ENCODE measurements around the gene CABP7. TPM values are rescaled to one million over a fixed set of nuclear protein-coding genes. Genes with fewer than 3 reads are reported as not detected.

The CABP7 gene
- total and polyA plus RNA-seq, 8 donors: 0.12 to 0.35 TPM; not detected in 6

- no peak for DNase-seq
- intact Hi-C loops (cut with DNase I; ENCODE audit: low total_unique reads): no loop called here
- peaks cover 16 to 95% (median 43%) of the 10 kb centered on the region in 3 donors for H3K27me3 ChIP-seq
- no peak overlapping the region for H3K4me3 ChIP-seq
- H3K27ac ChIP-seq: no peak overlapping the region
- no peaks in the 10 kb centered on the region for H3K9me3 ChIP-seq
- WGBS, 5 donors: 81 to 85% (median 83%) methylated on average over 14 to 16 of the region's 16 CpGs
- TF ChIP-seq POLR2A (IDR thresholded peaks at IDR 0.05): no peak
- TF ChIP-seq CTCF (IDR thresholded peaks at IDR 0.05): no peak
- no peak for TF ChIP-seq EP300 (IDR thresholded peaks at IDR 0.05)
- TF ChIP-seq POLR2AphosphoS5 (IDR thresholded peaks at IDR 0.05): no peak
- no peaks in the 10 kb centered on the region for H3K36me3 ChIP-seq
- H3K4me1 ChIP-seq: peaks cover 9 to 26% (median 22%) of the 10 kb centered on the region in 4 donors
Observed at GRCh38 chr22:29722587-29722986, 2.8 kb downstream of the CABP7 start.

- Histone ChIP-seq H3K4me1 (peaks cover 9 to 26% (median 22%) of the 10 kb centered on the region in 4 donors), H3K27ac (no peak overlapping the region), H3K4me3 (no peak overlapping the region), H3K9me3 (no peaks in the 10 kb centered on the region), H3K27me3 (peaks cover 16 to 83% (median 37%) of the 10 kb centered on the region in 3 donors), H3K36me3 (no peaks in the 10 kb centered on the region)
- WGBS, 5 donors: 89 to 99% (median 92%) methylated on average over 5 to 10 of the region's 10 CpGs
- intact Hi-C loops (cut with DNase I; ENCODE audit: low total_unique reads): no loop called here
- no peak for TF ChIP-seq CTCF (IDR thresholded peaks at IDR 0.05)
- no peak for TF ChIP-seq EP300 (IDR thresholded peaks at IDR 0.05)
- no peak for TF ChIP-seq POLR2AphosphoS5 (IDR thresholded peaks at IDR 0.05)
- TF ChIP-seq POLR2A (IDR thresholded peaks at IDR 0.05): no peak
- DNase-seq: no peak
Observed at GRCh38 chr22:29723766-29724165, 4.0 kb downstream of the CABP7 start.

- Histone ChIP-seq H3K4me3 (no peak overlapping the region), H3K36me3 (peaks cover 0 to 11% (median 2%) of the 10 kb centered on the region in 4 donors), H3K4me1 (peaks cover 9 to 20% (median 15%) of the 10 kb centered on the region in 4 donors), H3K27ac (no peak overlapping the region), H3K27me3 (peaks cover 10 to 72% (median 26%) of the 10 kb centered on the region in 3 donors), H3K9me3 (no peaks in the 10 kb centered on the region)
- TF ChIP-seq POLR2AphosphoS5 (IDR thresholded peaks at IDR 0.05) (no peak), EP300 (IDR thresholded peaks at IDR 0.05) (no peak), POLR2A (IDR thresholded peaks at IDR 0.05) (no peak), CTCF (IDR thresholded peaks at IDR 0.05) (no peak)
- DNase-seq: no peak
- intact Hi-C loops (cut with DNase I; ENCODE audit: low total_unique reads): no loop called here
- WGBS, 5 donors: 55 to 69% (median 64%) methylated on average over 5 to 8 of the region's 8 CpGs
Observed at GRCh38 chr22:29724843-29725242, 5.0 kb downstream of the CABP7 start.

- Histone ChIP-seq H3K4me3 (no peak overlapping the region), H3K4me1 (peaks cover 0 to 9% (median 6%) of the 10 kb centered on the region in 4 donors), H3K27ac (no peak overlapping the region), H3K36me3 (peaks cover 0 to 23% (median 13%) of the 10 kb centered on the region in 4 donors), H3K9me3 (no peaks in the 10 kb centered on the region), H3K27me3 (peaks cover 1 to 60% (median 16%) of the 10 kb centered on the region in 3 donors)
- no peak for TF ChIP-seq POLR2A (IDR thresholded peaks at IDR 0.05)
- no peak for TF ChIP-seq EP300 (IDR thresholded peaks at IDR 0.05)
- TF ChIP-seq POLR2AphosphoS5 (IDR thresholded peaks at IDR 0.05): no peak
- TF ChIP-seq CTCF (IDR thresholded peaks at IDR 0.05): no peak
- 48 to 78% (median 59%) methylated on average over 3 to 7 of the region's 7 CpGs for WGBS, 5 donors
- DNase-seq: no peak
- intact Hi-C loops (cut with DNase I; ENCODE audit: low total_unique reads): no loop called here
Observed at GRCh38 chr22:29726106-29726505, 6.3 kb downstream of the CABP7 start.
